Peyer's patch (tissue), 4 donors: ENCODE results near the gene RCL1.

ENCODE experiments used
- CTCF ChIP-seq, 6 experiments: fragments of 450-650 bp in 4 of 6; fragments of 200-600 bp in 2 of 6; sonication (generic) in 1 of 6; IDR thresholded peaks; one replicate each; pipeline ENCODE4 v1.5.1; 2017 to 2019; ENCODE audit warnings: antibody characterized with exemption in 6 of 6, mild to moderate bottlenecking in 3 of 6, moderate library complexity in 1 of 6
- POLR2A ChIP-seq, 2 donors: fragments of 450-650 bp; IDR thresholded peaks; one replicate each; pipeline ENCODE4 v1.5.1; 2017; ENCODE audit warnings: antibody characterized with exemption in 2 of 2, mild to moderate bottlenecking in 2 of 2, moderate library complexity in 2 of 2

DNA sequence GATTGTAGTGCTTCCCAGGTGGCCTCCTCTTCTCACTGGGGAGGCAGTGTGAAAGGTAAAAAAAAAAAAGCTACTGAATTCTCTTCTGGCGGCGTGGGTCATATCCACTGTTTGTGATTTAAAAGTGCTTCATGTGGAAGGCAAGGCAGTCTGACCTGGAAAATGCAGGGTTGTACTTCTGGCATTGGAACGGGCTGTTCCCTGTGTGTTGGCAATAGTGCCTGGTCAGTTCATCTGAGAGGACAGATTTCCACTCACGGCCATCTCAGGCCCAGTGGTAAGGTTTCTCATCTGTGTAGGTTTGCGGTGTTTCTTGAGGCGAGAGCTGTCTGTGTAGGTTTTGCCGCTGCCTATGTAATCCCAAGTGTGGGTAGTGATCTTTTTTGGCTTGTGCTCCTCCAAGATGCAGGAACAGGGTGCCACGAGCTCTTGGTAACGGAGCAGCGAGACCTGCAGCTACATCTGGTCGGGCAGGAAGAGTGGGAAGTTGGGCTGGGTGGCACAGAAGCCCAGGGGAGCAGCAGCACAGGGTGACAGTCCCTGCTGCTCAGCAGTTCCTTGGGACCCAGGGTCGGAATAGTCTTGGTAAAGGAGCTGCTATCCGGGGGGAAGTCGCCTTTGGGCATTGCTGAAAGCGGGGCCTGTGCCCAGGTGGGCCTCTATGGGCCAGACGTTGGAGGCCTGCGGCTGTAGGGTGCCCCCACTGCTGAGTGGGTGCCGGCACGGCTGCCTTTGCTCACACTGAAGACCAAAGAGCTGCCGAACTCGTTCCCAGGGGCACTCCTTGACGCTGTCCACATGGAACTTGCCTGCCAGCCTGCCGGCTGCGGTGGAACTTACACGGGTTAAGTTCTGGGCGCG lies 11.2 kb downstream of the RCL1 start:
- no peak for TF ChIP-seq CTCF (IDR thresholded peaks at IDR 0.05)
- TF ChIP-seq POLR2A (IDR thresholded peaks at IDR 0.05) = no peak
